ENCODE data around the gene WNT7A.

The WNT7A gene

GRCh38 chr3:13894807-13895154 lies 14.9 kb upstream of the WNT7A start:
- Histone ChIP-seq H3K36me3 (ENCODE audit: control insufficient read depth in 2 of 2, insufficient read depth in 2 of 2, low read length in 2 of 2) (no peaks in the 10 kb centered on the region), H3K4me3 (ENCODE audit: low read length in 2 of 2) (peak overlapping the region; percentile 80 to 83), H3K27me3 (ENCODE audit: control insufficient read depth in 1 of 2, insufficient read depth in 2 of 2, low read length in 2 of 2) (no peaks in the 10 kb centered on the region), H3K9ac (ENCODE audit: low read length in 2 of 2) (peak overlapping the region; percentile 31 to 75), H3K9me3 (ENCODE audit: control insufficient read depth in 2 of 2, low read length in 2 of 2) (no peaks in the 10 kb centered on the region), H3K4me1 (ENCODE audit: control insufficient read depth, insufficient read depth, low read length) (peaks cover 15% of the 10 kb centered on the region), H3K27ac (ENCODE audit: low read length) (no peak overlapping the region)

- H3K27ac ChIP-seq (ENCODE audit: low read length): peak overlapping the region; percentile 11
- H3K9ac ChIP-seq (ENCODE audit: low read length in 2 of 2): no peak overlapping the region
- H3K36me3 ChIP-seq (ENCODE audit: control insufficient read depth in 2 of 2, insufficient read depth in 2 of 2, low read length in 2 of 2): no peaks in the 10 kb centered on the region
- no peak overlapping the region for H3K4me3 ChIP-seq (ENCODE audit: low read length in 2 of 2)
- H3K9me3 ChIP-seq (ENCODE audit: control insufficient read depth in 2 of 2, low read length in 2 of 2): no peaks in the 10 kb centered on the region
- no peaks in the 10 kb centered on the region for H3K27me3 ChIP-seq (ENCODE audit: control insufficient read depth in 1 of 2, insufficient read depth in 2 of 2, low read length in 2 of 2)
- peaks cover 15% of the 10 kb centered on the region for H3K4me1 ChIP-seq (ENCODE audit: control insufficient read depth, insufficient read depth, low read length)
Observed at GRCh38 chr3:13894096-13894806, 14.4 kb upstream of the WNT7A start.

- H3K27me3 ChIP-seq (ENCODE audit: control insufficient read depth in 1 of 2, insufficient read depth in 2 of 2, low read length in 2 of 2): peaks cover 0 to under 1% of the 10 kb centered on the region in 2 donors
- no peaks in the 10 kb centered on the region for H3K9me3 ChIP-seq (ENCODE audit: control insufficient read depth in 2 of 2, low read length in 2 of 2)
- peaks cover 15% of the 10 kb centered on the region for H3K4me1 ChIP-seq (ENCODE audit: control insufficient read depth, insufficient read depth, low read length)
- H3K4me3 ChIP-seq (ENCODE audit: low read length in 2 of 2): no peak overlapping the region
- no peaks in the 10 kb centered on the region for H3K36me3 ChIP-seq (ENCODE audit: control insufficient read depth in 2 of 2, insufficient read depth in 2 of 2, low read length in 2 of 2)
- no peak overlapping the region for H3K9ac ChIP-seq (ENCODE audit: low read length in 2 of 2)
- H3K27ac ChIP-seq (ENCODE audit: low read length): no peak overlapping the region
Observed at GRCh38 chr3:13892304-13892703, 12.4 kb upstream of the WNT7A start.

- Histone ChIP-seq H3K27ac (ENCODE audit: low read length) (no peak overlapping the region), H3K9me3 (ENCODE audit: control insufficient read depth in 2 of 2, low read length in 2 of 2) (no peaks in the 10 kb centered on the region), H3K4me1 (ENCODE audit: control insufficient read depth, insufficient read depth, low read length) (peaks cover 15% of the 10 kb centered on the region), H3K36me3 (ENCODE audit: control insufficient read depth in 2 of 2, insufficient read depth in 2 of 2, low read length in 2 of 2) (no peaks in the 10 kb centered on the region), H3K4me3 (ENCODE audit: low read length in 2 of 2) (no peak overlapping the region), H3K27me3 (ENCODE audit: control insufficient read depth in 1 of 2, insufficient read depth in 2 of 2, low read length in 2 of 2) (peaks cover 0 to 4% of the 10 kb centered on the region in 2 donors), H3K9ac (ENCODE audit: low read length in 2 of 2) (no peak overlapping the region)
Observed at GRCh38 chr3:13891492-13892073, 11.7 kb upstream of the WNT7A start.

GRCh38 chr3:13891017-13891392 lies 11.1 kb upstream of the WNT7A start:
- no peaks in the 10 kb centered on the region for H3K36me3 ChIP-seq (ENCODE audit: control insufficient read depth in 2 of 2, insufficient read depth in 2 of 2, low read length in 2 of 2)
- H3K27me3 ChIP-seq (ENCODE audit: control insufficient read depth in 1 of 2, insufficient read depth in 2 of 2, low read length in 2 of 2): peaks cover 0 to 6% of the 10 kb centered on the region in 2 donors
- H3K9me3 ChIP-seq (ENCODE audit: control insufficient read depth in 2 of 2, low read length in 2 of 2): no peaks in the 10 kb centered on the region
- H3K9ac ChIP-seq (ENCODE audit: low read length in 2 of 2): no peak overlapping the region
- peaks cover 9% of the 10 kb centered on the region for H3K4me1 ChIP-seq (ENCODE audit: control insufficient read depth, insufficient read depth, low read length)
- no peak overlapping the region for H3K27ac ChIP-seq (ENCODE audit: low read length)
- H3K4me3 ChIP-seq (ENCODE audit: low read length in 2 of 2): no peak overlapping the region

- H3K4me1 ChIP-seq (ENCODE audit: control insufficient read depth, insufficient read depth, low read length): peaks cover 6% of the 10 kb centered on the region
Observed at GRCh38 chr3:13890377-13891016, 10.6 kb upstream of the WNT7A start.

GRCh38 chr3:13888576-13888975 lies 8.7 kb upstream of the WNT7A start:
- no peaks in the 10 kb centered on the region for H3K9me3 ChIP-seq (ENCODE audit: control insufficient read depth in 2 of 2, low read length in 2 of 2)
- H3K4me1 ChIP-seq (ENCODE audit: control insufficient read depth, insufficient read depth, low read length): no peaks in the 10 kb centered on the region
- no peaks in the 10 kb centered on the region for H3K36me3 ChIP-seq (ENCODE audit: control insufficient read depth in 2 of 2, insufficient read depth in 2 of 2, low read length in 2 of 2)
- no peak overlapping the region for H3K9ac ChIP-seq (ENCODE audit: low read length in 2 of 2)
- H3K27me3 ChIP-seq (ENCODE audit: control insufficient read depth in 1 of 2, insufficient read depth in 2 of 2, low read length in 2 of 2): peaks cover 3 to 6% of the 10 kb centered on the region in 2 donors
- no peak overlapping the region for H3K4me3 ChIP-seq (ENCODE audit: low read length in 2 of 2)
- H3K27ac ChIP-seq (ENCODE audit: low read length): no peak overlapping the region

More at GRCh38 chr3:13890377-13891016, 10.6 kb upstream of the WNT7A start:
- no peak overlapping the region for H3K27ac ChIP-seq (ENCODE audit: low read length)
- H3K4me3 ChIP-seq (ENCODE audit: low read length in 2 of 2): no peak overlapping the region
- no peaks in the 10 kb centered on the region for H3K9me3 ChIP-seq (ENCODE audit: control insufficient read depth in 2 of 2, low read length in 2 of 2)
- no peaks in the 10 kb centered on the region for H3K36me3 ChIP-seq (ENCODE audit: control insufficient read depth in 2 of 2, insufficient read depth in 2 of 2, low read length in 2 of 2)
- peaks cover 1 to 6% of the 10 kb centered on the region in 2 donors for H3K27me3 ChIP-seq (ENCODE audit: control insufficient read depth in 1 of 2, insufficient read depth in 2 of 2, low read length in 2 of 2)
- no peak overlapping the region for H3K9ac ChIP-seq (ENCODE audit: low read length in 2 of 2)

- Histone ChIP-seq H3K4me3 (ENCODE audit: low read length in 2 of 2) (no peak overlapping the region), H3K9ac (ENCODE audit: low read length in 2 of 2) (no peak overlapping the region), H3K27ac (ENCODE audit: low read length) (no peak overlapping the region), H3K27me3 (ENCODE audit: control insufficient read depth in 1 of 2, insufficient read depth in 2 of 2, low read length in 2 of 2) (peaks cover 7 to 8% of the 10 kb centered on the region in 2 donors), H3K4me1 (ENCODE audit: control insufficient read depth, insufficient read depth, low read length) (no peaks in the 10 kb centered on the region), H3K36me3 (ENCODE audit: control insufficient read depth in 2 of 2, insufficient read depth in 2 of 2, low read length in 2 of 2) (no peaks in the 10 kb centered on the region), H3K9me3 (ENCODE audit: control insufficient read depth in 2 of 2, low read length in 2 of 2) (no peaks in the 10 kb centered on the region)
Observed at GRCh38 chr3:13887495-13888300, 7.8 kb upstream of the WNT7A start.

- no peak overlapping the region for H3K27ac ChIP-seq (ENCODE audit: low read length)
- no peak overlapping the region for H3K4me3 ChIP-seq (ENCODE audit: low read length in 2 of 2)
- H3K4me1 ChIP-seq (ENCODE audit: control insufficient read depth, insufficient read depth, low read length): no peaks in the 10 kb centered on the region
- no peak overlapping the region for H3K9ac ChIP-seq (ENCODE audit: low read length in 2 of 2)
- H3K36me3 ChIP-seq (ENCODE audit: control insufficient read depth in 2 of 2, insufficient read depth in 2 of 2, low read length in 2 of 2): no peaks in the 10 kb centered on the region
- peaks cover 10 to 17% of the 10 kb centered on the region in 2 donors for H3K27me3 ChIP-seq (ENCODE audit: control insufficient read depth in 1 of 2, insufficient read depth in 2 of 2, low read length in 2 of 2)
- peaks cover 0 to 6% of the 10 kb centered on the region in 2 donors for H3K9me3 ChIP-seq (ENCODE audit: control insufficient read depth in 2 of 2, low read length in 2 of 2)
Observed at GRCh38 chr3:13886593-13887129, 6.8 kb upstream of the WNT7A start.

- no peaks in the 10 kb centered on the region for H3K4me1 ChIP-seq (ENCODE audit: control insufficient read depth, insufficient read depth, low read length)
- H3K4me3 ChIP-seq (ENCODE audit: low read length in 2 of 2): no peak overlapping the region
- H3K27me3 ChIP-seq (ENCODE audit: control insufficient read depth in 1 of 2, insufficient read depth in 2 of 2, low read length in 2 of 2): peaks cover 20 to 25% of the 10 kb centered on the region in 2 donors
- H3K36me3 ChIP-seq (ENCODE audit: control insufficient read depth in 2 of 2, insufficient read depth in 2 of 2, low read length in 2 of 2): no peaks in the 10 kb centered on the region
- peaks cover 0 to 6% of the 10 kb centered on the region in 2 donors for H3K9me3 ChIP-seq (ENCODE audit: control insufficient read depth in 2 of 2, low read length in 2 of 2)
- H3K27ac ChIP-seq (ENCODE audit: low read length): no peak overlapping the region
- no peak overlapping the region for H3K9ac ChIP-seq (ENCODE audit: low read length in 2 of 2)
Observed at GRCh38 chr3:13885704-13886010, 5.8 kb upstream of the WNT7A start.
